ENCODE data around the gene IMMP2L. TPM values are rescaled to one million over a fixed set of nuclear protein-coding genes. Genes with fewer than 3 reads are reported as not detected.
A peak's percentile ranks its signal among the peaks of the same experiment; 100 is the strongest.

Gene IMMP2L
- total RNA-seq, 1 experiment from 2014 or later = 8.6 TPM

DNA sequence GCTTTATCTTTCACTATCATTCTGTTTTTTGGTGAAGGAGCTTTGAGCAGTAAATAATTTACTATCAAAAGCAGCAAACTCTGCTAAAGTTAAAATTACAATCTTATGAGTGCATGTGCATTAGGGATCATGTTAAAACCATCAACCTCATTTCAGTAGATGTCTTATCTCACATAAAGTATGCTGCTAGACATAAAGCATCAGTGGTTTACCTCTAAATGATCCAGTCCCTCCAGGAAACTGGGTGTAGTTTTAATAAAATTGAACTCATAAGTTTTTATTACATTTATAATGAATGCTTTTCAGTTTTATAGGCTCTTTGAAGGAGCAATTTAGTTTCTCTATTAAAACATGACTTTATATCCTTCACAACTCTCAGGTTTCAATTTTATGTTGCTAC is 362.6 kb downstream of the IMMP2L start:
- H3K9ac ChIP-seq (ENCODE audit: low read length) = no peak overlapping the region
- H4K20me1 ChIP-seq (ENCODE audit: low read length) = no peaks in the 10 kb centered on the region
- ChIA-PET CTCF (no interaction called here), POLR2A (ENCODE audit: unreplicated experiment) (no interaction called here)
- no peaks in the 10 kb centered on the region for H3F3A ChIP-seq (ENCODE audit: low read length, unreplicated experiment)
- H3K9me2 ChIP-seq (replicated peaks; ENCODE audit: low read length) = no peaks in the 10 kb centered on the region
- H3K4me1 ChIP-seq (ENCODE audit: insufficient read depth, low read length) = peaks cover 28% of the 10 kb centered on the region
- no peak for TF ChIP-seq EZH2phosphoT487 (IDR thresholded peaks at IDR 0.05; ENCODE audit: borderline replicate concordance, low read length)
- TF ChIP-seq EZH2 (IDR thresholded peaks at IDR 0.05; ENCODE audit: low read length, unreplicated experiment) = no peak
- TF ChIP-seq, protein P1, sequence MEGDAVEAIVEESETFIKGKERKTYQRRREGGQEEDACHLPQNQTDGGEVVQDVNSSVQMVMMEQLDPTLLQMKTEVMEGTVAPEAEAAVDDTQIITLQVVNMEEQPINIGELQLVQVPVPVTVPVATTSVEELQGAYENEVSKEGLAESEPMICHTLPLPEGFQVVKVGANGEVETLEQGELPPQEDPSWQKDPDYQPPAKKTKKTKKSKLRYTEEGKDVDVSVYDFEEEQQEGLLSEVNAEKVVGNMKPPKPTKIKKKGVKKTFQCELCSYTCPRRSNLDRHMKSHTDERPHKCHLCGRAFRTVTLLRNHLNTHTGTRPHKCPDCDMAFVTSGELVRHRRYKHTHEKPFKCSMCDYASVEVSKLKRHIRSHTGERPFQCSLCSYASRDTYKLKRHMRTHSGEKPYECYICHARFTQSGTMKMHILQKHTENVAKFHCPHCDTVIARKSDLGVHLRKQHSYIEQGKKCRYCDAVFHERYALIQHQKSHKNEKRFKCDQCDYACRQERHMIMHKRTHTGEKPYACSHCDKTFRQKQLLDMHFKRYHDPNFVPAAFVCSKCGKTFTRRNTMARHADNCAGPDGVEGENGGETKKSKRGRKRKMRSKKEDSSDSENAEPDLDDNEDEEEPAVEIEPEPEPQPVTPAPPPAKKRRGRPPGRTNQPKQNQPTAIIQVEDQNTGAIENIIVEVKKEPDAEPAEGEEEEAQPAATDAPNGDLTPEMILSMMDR (conservative IDR thresholded peaks at IDR 0.05; ENCODE audit: low read depth, low read length) = no peak
- no peak overlapping the region for H3K4me3 ChIP-seq (ENCODE audit: low read length)
- H3K27me3 ChIP-seq (ENCODE audit: low read length) = no peaks in the 10 kb centered on the region
- H3K4me2 ChIP-seq (ENCODE audit: low read length) = 0 out of 2 replicates have a peak overlapping the region, but pooled peaks have one; percentile 15
- no peaks in the 10 kb centered on the region for H3K79me2 ChIP-seq (ENCODE audit: low read length)
- no peaks in the 10 kb centered on the region for H3K36me3 ChIP-seq (ENCODE audit: low read depth, low read length)
- ATAC-seq (peak; percentile 72), DNase-seq (peak; percentile 22)
- H3K9me3 ChIP-seq (ENCODE audit: low read length) = no peaks in the 10 kb centered on the region
- H2AFZ ChIP-seq (ENCODE audit: low read length) = no peak overlapping the region
- peak overlapping the region; percentile 86 for H3K27ac ChIP-seq (ENCODE audit: low read length)
- intact Hi-C loops (cut with micrococcal nuclease) = loop anchor here (1.0 to 5.0 kb wide), 3 partner anchors 67 to 287 kb away; no protein-coding TSS in a partner anchor
- no TSS peak for BruUV-seq (replicated peaks)

DNA sequence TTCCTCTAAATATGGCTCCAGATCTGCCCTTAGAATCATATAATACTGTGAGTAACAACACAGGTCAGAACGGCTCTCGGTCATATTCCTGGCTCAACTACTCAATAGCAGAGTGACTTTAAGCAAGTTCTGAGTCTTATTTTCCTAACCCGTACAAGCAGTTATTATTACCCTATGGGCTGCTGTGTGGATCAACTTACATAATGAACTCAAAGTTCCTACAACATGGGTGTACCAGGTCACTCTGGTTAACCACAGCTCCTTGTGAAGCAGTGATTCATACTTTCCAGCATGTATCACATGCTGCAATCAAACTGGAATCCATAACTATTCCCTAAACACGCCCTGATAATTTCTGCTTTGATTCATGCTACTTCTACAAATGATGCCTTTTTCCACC is 364.0 kb downstream of the IMMP2L start:
- peak; percentile 96 for ATAC-seq
- BruUV-seq (replicated peaks) = no TSS peak
- TF ChIP-seq EZH2 (IDR thresholded peaks at IDR 0.05; ENCODE audit: low read length, unreplicated experiment) = no peak
- TF ChIP-seq EZH2phosphoT487 (IDR thresholded peaks at IDR 0.05; ENCODE audit: borderline replicate concordance, low read length) = no peak
- TF ChIP-seq, protein P1 (conservative IDR thresholded peaks at IDR 0.05; ENCODE audit: low read depth, low read length) = no peak
- Histone ChIP-seq H2AFZ (ENCODE audit: low read length) (no peak overlapping the region; the same call in 1 of the 2 replicates), H3K4me1 (ENCODE audit: insufficient read depth, low read length) (peaks cover 28% of the 10 kb centered on the region), H3K4me3 (ENCODE audit: low read length) (no peak overlapping the region), H3K9me3 (ENCODE audit: low read length) (no peaks in the 10 kb centered on the region), H4K20me1 (ENCODE audit: low read length) (no peaks in the 10 kb centered on the region), H3K36me3 (ENCODE audit: low read depth, low read length) (no peaks in the 10 kb centered on the region), H3F3A (ENCODE audit: low read length, unreplicated experiment) (no peaks in the 10 kb centered on the region), H3K79me2 (ENCODE audit: low read length) (no peaks in the 10 kb centered on the region), H3K4me2 (ENCODE audit: low read length) (peak overlapping the region; percentile 59), H3K27ac (ENCODE audit: low read length) (peak overlapping the region; percentile 86), H3K9me2 (replicated peaks; ENCODE audit: low read length) (no peaks in the 10 kb centered on the region), H3K27me3 (ENCODE audit: low read length) (no peaks in the 10 kb centered on the region), H3K9ac (ENCODE audit: low read length) (peak overlapping the region; percentile 39)
- ChIA-PET POLR2A (ENCODE audit: unreplicated experiment) (interaction anchor here (0.7 kb wide), 2 partner anchors 40 to 605 kb away, joined by 3 read pairs; no protein-coding TSS in a partner anchor), CTCF (no interaction called here)
- intact Hi-C loops (cut with micrococcal nuclease) = loop anchor here (1.0 to 5.0 kb wide), 3 partner anchors 65 to 276 kb away; no protein-coding TSS in a partner anchor
- peak; percentile 96 for DNase-seq

DNA sequence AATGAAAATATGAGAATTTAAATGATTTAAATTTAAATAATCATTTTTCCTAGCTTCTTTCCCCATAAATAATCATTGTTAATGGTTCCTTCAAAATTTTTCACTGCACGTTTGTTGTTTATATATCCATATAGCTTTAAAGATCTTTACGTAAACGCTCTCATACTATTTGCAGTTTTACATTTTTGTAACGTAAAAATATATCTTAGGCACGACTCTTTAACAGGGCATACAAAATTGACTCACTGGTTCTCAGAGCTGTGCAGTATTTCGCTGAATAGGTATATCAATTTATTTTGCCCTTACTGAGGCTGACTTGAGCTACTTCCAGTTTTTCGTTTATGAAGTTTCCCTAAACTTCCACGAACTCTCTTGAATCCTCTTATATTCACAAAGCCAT is 365.6 kb downstream of the IMMP2L start:
- CTCF ChIA-PET = no interaction called here

More for the DNA sequence above, 365.6 kb downstream of the IMMP2L start:
- ATAC-seq (no peak), DNase-seq (no peak)
- H4K20me1 ChIP-seq (ENCODE audit: low read length) = no peaks in the 10 kb centered on the region
- H3K9ac ChIP-seq (ENCODE audit: low read length) = no peak overlapping the region
- intact Hi-C loops (cut with micrococcal nuclease) = loop anchor here (5.0 kb wide), 1 partner anchor 274 kb away; no protein-coding TSS in a partner anchor
- no peaks in the 10 kb centered on the region for H3F3A ChIP-seq (ENCODE audit: low read length, unreplicated experiment)
- no peaks in the 10 kb centered on the region for H3K9me2 ChIP-seq (replicated peaks; ENCODE audit: low read length)
- no peaks in the 10 kb centered on the region for H3K79me2 ChIP-seq (ENCODE audit: low read length)
- H2AFZ ChIP-seq (ENCODE audit: low read length) = no peak overlapping the region
- no peaks in the 10 kb centered on the region for H3K36me3 ChIP-seq (ENCODE audit: low read depth, low read length)
- H3K27me3 ChIP-seq (ENCODE audit: low read length) = no peaks in the 10 kb centered on the region
- no peak overlapping the region for H3K4me2 ChIP-seq (ENCODE audit: low read length)
- peaks cover 28% of the 10 kb centered on the region for H3K4me1 ChIP-seq (ENCODE audit: insufficient read depth, low read length)
- H3K4me3 ChIP-seq (ENCODE audit: low read length) = no peak overlapping the region
- no peaks in the 10 kb centered on the region for H3K9me3 ChIP-seq (ENCODE audit: low read length)
- no peak overlapping the region for H3K27ac ChIP-seq (ENCODE audit: low read length)
- BruUV-seq (replicated peaks) = no TSS peak
- TF ChIP-seq EZH2phosphoT487 (IDR thresholded peaks at IDR 0.05; ENCODE audit: borderline replicate concordance, low read length) = no peak
- TF ChIP-seq, protein P1 (conservative IDR thresholded peaks at IDR 0.05; ENCODE audit: low read depth, low read length) = no peak
- TF ChIP-seq EZH2 (IDR thresholded peaks at IDR 0.05; ENCODE audit: low read length, unreplicated experiment) = no peak
- POLR2A ChIA-PET (ENCODE audit: unreplicated experiment) = no interaction called here
